CD4-positive, alpha-beta T cell treated with Interleukin-12 subunit alpha and Interleukin-12 subunit beta, for 1 hour (primary cell): ENCODE measurements around the gene CYSRT1.
"Not testable (repeated sequence)": the region's sequence is repeated elsewhere in the genome, so short reads cannot be mapped to it uniquely, and the experiment has no call there.

Source experiments
- DNase-seq: peaks from one replicate; pipeline ENCODE4 v3.0.0-alpha.2; 2020

Gene CYSRT1

DNA sequence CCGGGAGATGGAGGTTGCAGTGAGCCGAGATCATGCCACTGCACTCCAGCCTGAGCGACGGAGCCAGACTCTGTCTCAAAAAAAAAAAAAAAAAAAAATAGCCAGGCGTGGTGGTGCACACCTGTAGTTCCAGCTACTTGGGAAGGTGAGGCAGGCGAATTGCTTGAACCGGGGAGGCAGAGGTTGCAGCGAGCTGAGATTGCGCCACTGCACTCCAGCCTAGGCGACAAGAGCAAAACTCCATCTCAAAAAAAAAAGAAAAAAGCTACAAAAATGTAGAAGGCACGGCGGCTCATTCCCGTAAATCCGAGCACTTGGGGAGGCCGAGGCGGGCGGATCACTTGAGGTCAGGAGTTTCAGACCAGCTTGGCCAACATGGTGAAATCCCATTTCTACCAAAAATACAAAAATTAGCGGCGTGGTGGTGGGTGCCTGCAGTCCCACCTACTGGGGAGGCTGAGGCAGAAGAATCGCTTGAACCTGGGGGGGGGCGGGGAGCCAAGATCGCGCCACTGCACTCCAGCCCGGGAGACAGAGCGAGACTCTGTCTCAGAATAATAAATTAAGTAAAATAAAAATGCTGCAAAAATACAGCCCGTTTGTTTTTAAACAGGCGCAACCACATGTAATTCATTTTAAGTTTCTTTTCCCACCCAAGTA, 14.7 kb downstream of the CYSRT1 start:
- DNase-seq = not testable (repeated sequence)

DNA sequence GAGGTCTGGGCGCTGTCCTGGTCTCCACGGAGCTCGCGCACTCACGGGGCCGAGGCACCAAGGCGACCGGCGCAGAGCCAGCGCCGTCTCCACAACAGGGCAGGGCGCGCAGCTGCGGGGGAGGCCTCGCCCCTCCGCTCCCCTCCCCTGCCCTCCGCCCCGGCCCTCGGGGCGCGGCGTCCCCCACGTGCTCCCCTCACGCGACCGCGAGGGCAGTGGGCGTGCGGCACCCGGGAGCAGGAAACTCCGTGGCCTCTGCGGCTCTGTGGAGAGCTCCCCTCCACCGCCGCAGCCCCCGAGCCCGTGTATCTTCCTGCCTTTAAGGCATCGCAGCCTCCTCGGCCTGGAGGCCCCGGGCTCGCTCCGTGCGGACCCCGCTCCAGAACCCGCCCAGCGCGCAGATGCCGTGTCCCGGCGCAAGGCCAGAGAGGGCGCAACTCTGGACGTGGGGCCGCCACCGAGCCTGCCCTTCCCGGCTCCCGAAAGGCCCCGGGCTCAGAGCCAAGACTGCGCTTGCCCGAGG, 15.4 kb downstream of the CYSRT1 start:
- DNase-seq = peak; percentile 78

DNA sequence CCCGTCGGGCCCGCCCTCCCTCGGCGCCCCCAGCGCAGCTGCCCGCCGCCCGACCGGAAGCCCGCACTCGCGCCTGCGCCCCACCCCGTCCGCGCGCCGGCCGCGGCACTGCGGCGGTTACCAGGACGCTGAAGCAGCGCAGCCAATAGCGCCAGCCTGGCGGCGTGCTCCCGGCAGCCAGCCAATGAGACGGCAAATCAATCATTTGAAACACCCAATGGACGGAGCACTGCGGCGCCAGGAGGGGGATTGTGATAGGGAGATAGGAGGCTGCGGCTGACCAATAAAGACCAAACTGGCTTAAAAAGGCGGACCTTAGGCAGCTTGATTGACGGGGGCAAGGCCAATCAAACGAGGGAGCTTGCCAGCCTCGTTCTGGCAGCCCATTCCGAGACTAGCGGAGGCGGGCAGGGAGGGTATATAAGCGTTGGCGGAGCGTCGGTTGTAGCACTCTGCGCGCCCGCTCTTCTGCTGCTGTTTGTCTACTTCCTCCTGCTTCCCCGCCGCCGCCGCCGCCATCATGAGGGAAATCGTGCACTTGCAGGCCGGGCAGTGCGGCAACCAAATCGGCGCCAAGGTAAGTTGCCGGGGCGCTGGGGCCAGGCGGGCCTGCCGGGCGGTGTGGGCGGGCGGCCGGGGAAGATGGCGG, 16.0 kb downstream of the CYSRT1 start, which contains the start of gene TUBB4B:
TSS of gene TUBB4B (plus strand) at position 447 of the 649 bp plus-strand sequence. CDS start at position 521, 74 bp downstream.
- peak; percentile 99 for DNase-seq

DNA sequence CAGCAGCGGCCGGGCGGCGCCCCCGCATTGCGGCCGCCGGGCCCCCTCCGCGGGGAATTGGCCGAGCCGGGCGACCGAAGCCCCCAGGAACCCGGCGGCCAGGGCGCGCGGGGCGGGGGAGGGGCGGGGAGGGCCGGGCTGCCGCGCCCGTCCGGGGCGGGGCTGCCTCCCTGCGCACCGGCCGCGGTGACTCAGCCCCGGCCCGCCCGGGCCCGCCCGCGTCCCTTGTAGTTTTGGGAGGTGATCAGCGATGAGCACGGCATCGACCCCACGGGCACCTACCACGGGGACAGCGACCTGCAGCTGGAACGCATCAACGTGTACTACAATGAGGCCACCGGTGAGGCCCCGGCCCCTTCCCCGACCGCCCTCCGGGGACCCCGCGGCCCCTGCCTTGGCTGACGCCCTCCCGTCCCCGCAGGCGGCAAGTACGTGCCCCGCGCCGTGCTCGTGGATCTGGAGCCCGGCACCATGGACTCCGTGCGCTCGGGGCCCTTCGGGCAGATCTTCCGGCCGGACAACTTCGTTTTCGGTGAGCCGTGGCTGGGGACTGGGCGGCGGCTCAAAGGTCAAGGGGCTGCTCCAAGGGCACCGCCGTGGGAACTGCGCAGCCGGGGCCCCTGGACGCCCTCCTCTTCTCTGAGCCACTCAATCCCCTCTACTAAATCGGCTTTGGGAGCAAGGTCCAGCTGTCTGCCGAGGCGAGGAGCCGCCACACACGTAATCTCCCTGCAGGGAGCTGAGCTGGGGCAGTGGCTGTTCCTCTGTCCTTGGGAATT, 16.7 kb downstream of the CYSRT1 start:
- peak; percentile 70 for DNase-seq

DNA sequence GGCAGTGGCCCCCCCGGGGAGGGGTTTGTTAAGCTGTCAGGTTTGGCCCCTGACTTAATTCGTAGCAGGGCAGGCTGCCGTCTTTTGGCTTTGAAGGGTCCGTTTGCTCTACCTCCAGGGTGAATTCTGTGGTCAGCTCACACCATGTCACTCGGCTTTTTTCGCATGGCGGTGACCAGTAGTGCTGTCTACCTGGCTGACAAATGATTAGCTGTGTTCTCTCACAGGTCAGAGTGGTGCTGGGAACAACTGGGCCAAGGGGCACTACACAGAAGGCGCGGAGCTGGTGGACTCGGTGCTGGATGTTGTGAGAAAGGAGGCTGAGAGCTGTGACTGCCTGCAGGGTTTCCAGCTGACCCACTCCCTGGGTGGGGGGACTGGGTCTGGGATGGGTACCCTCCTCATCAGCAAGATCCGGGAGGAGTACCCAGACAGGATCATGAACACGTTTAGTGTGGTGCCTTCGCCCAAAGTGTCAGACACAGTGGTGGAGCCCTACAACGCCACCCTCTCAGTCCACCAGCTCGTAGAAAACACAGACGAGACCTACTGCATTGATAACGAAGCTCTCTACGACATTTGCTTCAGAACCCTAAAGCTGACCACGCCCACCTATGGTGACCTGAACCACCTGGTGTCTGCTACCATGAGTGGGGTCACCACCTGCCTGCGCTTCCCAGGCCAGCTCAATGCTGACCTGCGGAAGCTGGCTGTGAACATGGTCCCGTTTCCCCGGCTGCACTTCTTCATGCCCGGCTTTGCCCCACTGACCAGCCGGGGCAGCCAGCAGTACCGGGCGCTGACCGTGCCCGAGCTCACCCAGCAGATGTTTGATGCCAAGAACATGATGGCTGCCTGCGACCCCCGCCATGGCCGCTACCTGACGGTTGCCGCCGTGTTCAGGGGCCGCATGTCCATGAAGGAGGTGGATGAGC, 17.6 kb downstream of the CYSRT1 start:
- no peak for DNase-seq

DNA sequence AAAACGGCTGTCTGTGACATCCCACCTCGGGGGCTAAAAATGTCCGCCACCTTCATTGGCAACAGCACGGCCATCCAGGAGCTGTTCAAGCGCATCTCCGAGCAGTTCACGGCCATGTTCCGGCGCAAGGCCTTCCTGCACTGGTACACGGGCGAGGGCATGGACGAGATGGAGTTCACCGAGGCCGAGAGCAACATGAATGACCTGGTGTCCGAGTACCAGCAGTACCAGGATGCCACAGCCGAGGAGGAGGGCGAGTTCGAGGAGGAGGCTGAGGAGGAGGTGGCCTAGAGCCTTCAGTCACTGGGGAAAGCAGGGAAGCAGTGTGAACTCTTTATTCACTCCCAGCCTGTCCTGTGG, 18.3 kb downstream of the CYSRT1 start:
- not testable (repeated sequence) for DNase-seq

DNA sequence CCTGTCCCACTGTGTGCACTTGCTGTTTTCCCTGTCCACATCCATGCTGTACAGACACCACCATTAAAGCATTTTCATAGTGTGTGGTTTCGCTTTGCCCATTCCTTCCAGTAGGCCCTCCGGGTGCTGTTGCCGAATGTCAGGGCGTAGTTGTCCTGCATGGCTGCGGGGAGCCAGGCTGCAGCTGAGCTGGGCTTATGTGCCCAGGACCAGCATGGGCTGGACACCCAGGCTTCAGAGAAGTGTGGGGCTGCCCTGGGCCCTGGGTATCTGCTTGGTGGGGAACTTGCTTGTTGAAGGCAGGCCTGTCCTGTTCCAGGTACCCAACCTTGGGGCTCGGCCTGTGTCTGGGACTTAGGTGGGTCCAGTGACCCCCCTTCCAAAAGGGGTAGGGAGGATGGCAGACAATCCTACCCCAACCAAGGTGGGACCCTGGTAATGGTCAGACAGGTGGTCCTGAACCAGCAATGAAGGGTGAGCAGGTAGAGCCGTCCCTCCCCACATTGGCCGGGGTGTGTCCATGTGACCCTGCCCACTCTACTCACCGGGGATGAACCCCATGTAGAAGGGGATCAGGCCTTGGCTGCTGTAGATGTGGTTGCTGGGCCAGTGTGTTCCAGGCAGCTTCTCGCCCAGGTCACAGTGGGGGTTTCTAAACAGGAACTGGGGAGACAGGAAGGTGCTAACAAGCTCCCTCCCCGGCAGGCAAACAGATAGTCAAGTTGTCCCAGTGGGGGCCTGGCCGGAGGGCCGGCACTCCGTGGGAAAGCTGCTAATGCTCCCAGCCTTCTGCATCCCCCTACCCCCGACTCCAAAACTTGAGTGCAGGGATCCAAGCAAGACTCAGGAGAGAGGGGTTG, 18.9 kb downstream of the CYSRT1 start:
- DNase-seq = no peak

DNA sequence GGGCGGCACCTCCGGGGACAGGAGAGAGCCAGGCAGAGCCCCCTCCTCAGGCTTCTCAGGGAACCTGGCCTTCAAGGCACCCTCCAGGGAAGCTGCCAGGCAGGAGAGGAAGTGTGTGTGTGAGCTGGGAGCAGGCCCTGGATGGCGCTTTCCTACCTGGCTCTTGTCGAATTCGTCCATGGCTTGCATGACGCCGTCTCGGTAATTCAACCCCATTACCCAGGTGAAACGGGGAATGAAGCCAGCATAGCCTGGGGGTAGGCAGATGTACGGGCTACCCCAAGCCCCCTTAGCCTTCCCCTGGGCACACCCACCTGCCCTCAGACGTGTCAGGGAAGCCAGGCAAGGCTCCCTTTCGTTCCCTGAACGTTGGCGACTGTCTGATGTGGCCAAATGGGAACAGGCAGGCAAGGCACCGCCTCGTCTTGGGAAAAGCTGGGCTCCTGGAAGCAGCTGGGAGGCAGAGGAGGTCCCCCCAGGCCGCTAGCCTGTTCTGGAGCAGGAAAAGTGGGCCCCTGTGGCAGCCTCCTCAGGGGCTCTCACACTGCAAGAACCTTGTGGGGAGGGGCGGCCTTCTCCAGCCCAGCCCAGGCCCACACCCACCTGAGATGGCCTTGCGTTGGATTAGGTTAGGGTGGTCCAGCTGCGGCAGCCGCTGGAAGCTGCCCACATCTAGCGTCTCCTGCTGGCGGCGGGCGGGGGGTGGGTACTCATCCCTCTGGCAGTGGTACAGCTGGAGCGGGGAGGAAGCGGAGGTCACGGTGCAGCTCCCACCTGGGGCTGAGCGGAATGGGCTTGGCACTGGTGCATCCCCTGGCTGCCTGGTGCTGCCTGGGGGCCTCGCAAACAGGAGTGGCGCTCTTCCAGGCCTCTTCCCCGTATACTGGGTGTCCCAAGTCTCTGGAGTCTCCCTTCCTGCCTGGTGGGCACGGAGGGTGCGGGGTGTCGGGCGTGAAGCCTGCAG, 19.8 kb downstream of the CYSRT1 start:
- DNase-seq = no peak

DNA sequence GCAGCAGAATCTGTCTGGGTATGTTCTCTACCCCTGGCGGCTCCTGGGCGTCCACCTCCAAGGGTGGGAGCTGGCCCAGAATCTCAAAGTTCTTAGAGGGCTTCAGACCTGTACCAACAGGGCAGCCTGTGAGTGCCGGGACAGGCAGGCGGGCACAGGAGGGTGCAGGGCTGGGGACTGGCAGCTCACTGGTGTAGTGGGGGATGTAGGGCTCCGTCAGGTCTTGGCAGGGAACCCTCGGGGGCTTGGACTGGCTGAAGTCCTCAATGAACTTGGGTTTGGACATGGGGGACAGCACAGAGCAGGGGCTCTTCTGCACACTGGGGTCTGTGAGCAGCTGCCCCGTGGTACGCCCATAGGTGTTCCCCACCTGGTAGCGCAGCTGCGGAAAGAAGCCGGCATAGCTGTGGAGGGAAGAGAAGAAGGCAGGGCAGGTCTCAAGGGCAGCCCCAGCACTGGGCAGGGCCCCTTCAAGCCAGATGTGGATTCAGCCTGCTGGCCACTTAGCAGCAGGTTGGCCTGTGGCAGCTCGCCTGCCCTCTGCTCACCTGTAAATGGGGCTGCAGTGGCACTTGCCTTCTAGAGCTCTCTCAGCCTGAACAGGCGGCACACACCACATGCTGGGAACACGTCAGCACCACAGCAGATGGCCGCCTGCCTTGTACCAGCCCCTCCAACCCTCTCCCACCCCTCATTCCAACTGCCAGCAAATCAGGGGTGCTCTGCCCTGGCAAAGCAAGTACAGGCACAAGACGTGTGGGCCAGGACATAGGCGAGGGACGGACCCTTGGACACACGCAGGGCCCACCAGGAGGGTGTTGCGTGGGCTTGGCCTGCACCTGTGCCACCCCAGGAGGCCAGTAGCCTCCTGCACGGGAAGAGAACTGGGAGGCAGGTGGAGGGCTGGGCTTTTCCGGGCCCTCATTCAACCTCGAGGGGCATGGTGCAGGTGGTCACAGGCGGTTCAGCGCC, 20.8 kb downstream of the CYSRT1 start:
- no peak for DNase-seq

DNA sequence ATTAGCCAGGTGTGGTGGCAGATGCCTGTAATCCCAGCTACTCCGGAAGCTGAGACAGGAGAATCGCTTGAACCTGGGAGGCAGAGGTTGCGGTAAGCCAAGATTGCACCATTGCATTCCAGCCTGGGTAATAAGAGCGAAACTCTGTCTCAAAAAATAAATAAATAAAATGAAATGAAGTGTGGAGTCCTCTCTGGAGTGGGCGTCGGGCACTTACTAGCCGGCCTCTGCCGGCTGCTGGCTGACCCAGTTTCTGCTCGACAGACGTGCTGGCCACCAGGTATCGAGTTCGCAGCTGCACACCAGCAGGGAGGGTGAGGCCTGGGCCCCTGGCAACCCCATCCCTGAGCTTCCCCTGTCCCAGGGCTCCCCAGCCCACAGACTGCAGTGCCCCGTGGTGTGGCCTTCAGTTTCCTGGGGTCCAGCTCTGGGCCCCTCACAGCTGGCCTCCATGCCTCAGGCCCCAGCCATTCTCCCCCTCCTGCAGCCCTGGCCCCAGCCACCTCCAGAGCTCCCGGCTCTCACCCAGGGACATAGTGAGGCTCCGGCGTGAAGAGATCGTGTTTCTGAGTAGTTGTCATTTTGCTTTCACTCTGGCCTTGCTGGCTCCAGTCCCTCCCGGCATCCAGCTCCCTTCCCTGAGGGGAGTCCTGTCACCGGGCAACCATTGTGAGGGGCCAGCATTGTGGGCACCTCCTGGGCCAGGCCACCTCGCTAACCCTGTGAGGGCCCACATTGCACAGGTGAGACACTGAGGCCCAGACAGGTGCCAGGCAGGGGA, 22.4 kb downstream of the CYSRT1 start:
- no peak for DNase-seq

DNA sequence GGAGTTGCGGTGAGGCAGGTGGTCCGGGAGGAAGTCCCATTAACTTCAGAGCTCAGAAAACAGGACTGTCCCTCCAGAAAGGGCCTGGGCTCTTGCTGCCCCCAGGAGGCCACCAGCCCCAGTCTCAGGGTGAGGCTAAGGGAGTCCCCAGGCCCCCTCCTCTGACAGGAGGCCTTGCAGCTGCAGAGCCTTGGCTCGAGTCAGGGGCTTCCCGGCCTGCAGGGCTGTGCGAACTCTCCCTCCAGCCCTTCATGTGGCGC, 22.9 kb downstream of the CYSRT1 start:
- DNase-seq = no peak

DNA sequence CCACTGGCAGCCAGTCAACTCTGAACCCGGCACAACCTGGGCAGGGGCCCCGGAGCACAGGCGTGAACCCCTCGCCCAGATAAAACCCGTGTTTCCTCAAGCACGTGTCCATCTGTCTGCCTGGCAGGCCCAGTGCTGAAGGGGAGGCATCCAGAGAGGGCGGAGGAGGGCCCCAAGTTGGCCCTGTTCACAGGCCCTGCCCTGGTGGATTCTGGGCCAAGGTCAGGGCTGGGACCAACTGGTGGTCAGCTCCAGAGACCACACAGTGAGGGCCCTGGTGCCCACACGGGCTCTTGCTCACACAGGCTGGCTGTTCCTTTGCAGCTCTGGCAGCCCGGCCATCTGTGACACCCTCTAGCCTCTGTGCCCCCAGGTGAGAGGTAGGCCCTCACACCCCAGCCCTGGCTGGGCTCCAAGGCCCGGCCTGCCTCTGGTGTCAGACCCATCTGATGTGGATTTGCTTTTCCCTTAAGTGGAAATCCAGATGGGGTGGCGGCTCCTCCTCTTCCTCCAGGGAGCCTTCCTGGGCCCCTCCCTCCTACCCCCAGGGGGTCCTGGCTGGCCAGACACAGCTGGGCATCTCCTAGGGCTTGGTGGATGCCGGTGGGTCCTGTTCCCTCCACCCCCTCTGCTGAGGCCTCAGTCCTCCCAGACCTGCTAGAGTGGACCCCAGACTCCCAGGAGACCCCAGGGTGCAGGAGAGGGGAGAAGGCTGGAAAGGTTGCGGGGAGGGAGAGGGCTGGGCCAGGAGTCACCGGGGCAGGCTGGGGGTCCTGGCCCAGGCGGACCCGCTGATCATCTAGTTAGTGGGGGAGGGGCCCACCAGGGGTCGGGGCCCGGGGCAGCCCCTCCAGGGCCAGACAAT, 25.6 kb downstream of the CYSRT1 start:
- DNase-seq = no peak

DNA sequence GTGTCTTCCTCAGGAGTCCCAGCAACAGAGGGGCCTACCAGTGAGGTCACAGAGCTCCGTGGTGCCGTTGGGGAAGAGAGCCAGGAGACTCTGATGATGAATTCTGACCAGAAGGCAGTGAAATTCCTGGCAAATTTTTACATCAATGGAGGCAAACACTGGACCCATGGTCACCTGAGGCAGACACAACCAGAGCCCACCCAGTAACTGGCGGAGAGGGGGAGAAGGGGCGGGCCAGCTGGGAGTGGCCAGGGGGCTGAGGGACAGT, 26.2 kb downstream of the CYSRT1 start, which contains the start of gene STPG3:
TSS of gene STPG3 (plus strand) at position 93 of the 268 bp plus-strand sequence. CDS start at position 94, 1 bp downstream.
- DNase-seq = no peak

DNA sequence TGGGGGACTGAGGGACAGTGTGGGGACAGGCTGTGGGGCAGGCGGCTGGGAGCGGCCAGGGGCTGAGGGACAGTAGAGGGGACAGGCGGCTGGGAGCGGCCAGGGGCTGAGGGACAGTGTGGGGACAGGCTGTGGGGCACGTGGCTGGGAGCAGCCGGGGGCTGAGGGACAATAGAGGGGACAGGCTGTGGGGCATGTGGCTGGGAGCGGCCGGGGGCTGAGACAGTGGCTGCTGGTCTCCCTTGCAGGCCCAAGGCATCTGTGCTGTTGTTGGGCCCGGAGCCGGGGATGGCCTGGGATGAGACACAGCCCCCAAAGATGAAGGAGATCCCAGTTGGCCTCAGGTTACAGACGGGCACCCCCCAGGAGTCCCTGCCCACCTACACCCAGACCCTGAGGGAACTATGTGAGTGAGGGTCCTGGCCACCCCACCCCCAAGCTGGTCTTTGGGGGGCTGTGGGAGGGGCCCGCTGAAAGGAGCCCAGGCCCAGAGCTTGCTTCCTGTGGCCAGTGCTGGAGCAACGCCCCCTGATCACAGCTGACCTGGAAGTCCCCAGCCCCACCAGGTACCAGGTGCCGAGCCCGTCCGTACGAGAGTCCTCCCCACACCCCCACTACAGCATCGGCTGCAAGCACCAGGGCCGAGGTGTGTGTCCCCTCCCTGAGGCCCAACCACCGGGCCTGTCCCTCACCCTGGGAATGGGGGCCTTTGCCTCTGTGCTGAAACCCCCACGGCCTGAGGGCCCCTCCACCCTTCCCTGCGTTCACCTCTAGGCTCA, 26.7 kb downstream of the CYSRT1 start:
- DNase-seq = no peak

DNA sequence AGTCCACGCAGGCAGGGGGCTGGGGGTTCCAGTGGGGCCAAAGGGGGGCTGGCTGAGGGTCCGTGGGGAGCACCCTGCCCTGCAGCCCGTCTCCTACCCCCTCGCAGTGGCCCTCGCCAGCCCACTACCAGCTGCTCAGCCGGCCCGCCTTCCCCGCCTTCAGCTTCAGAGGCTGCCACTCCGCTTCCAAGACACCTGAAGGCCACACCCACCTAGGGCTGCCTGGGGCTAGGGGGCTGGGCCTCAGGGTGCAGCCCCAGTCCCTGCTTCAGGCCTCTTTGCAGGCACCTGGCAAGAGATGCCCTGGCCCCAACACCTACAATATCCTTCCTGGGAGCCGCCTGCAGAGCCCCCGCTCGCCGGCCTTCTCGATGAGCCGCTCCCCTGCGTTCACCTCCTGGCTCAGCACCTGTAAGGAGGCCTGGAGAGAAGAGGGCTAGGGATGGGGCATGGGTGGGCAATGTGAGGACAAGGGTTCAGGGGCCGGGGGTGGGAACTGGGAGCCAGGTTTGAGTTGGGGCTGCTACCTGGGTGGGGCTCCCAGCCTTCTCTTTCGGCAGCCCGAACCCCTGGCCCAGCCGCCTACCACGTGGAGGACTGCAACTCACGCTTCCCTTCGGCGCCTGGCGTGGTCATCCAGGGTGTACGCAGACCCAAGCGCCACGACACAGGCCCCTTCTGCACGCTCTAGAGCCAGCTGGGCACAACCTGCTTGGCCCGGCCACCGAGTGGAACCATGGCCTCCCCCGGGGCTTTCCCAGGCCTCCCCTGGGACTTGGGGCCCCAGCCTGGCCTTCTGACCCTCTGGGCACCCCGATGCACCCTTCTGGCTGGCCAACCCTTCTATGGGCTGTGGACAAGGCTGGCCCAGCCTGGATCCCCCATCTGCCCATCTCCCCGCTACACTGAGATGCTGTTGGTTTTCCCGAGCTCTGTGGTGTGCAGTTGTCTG, 27.9 kb downstream of the CYSRT1 start:
- DNase-seq = no peak
